GM20000 (cell line): Measurements from ENCODE around the gene PHLDB3.

Experiments used
- DNase-seq: peaks from one replicate; pipeline ENCODE4 v3.0.0; 2012; ENCODE audit warnings: low spot score
- TF ChIP-seq, protein P1 (sequence below): IDR thresholded peaks from 2 replicates; pipeline ENCODE4 v1.5.1; 2012; ENCODE audit warnings: mild to moderate bottlenecking, control low read depth; ENCODE audit errors: extremely low read depth, missing control alignments

PHLDB3 gene

DNA sequence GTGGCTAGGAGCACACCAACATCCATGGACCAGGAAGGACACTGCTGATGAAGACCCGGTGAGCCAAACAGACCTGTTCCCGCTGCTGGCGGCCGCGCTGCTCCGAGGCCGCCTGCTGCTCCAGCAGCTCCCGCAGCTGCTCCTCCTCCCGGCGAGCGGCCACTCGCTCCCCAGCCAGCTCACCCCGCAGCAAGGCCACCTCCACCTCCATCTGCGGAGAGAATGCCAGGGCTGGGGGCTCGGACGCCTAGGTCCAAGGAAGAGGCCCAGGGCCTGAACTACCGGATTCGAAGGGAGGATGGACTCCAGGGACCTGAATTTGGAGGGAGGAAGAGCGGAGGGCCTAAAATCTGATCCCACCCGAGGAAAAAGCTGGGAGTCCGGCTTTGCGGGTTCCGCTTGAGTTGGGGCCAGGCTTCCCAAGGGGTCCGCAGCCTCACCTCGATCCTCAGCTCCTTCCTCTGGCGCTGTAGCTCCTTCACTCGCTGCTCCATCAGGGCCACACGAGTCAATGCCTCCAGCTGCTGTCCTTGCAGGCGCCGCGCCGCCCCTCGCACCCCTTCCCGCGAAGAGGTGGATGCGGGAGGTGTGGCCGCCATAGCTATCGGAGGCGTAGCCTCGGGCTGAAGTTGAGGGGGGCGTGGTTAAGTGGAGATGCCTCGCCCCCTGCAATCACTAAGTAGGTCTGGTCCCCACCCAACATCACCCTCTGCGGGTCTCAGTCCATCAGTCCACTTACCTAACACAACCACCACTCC lies 2.7 kb downstream of the PHLDB3 start:
- TF ChIP-seq, protein P1, sequence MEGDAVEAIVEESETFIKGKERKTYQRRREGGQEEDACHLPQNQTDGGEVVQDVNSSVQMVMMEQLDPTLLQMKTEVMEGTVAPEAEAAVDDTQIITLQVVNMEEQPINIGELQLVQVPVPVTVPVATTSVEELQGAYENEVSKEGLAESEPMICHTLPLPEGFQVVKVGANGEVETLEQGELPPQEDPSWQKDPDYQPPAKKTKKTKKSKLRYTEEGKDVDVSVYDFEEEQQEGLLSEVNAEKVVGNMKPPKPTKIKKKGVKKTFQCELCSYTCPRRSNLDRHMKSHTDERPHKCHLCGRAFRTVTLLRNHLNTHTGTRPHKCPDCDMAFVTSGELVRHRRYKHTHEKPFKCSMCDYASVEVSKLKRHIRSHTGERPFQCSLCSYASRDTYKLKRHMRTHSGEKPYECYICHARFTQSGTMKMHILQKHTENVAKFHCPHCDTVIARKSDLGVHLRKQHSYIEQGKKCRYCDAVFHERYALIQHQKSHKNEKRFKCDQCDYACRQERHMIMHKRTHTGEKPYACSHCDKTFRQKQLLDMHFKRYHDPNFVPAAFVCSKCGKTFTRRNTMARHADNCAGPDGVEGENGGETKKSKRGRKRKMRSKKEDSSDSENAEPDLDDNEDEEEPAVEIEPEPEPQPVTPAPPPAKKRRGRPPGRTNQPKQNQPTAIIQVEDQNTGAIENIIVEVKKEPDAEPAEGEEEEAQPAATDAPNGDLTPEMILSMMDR, result no peak
- no peak for DNase-seq

DNA sequence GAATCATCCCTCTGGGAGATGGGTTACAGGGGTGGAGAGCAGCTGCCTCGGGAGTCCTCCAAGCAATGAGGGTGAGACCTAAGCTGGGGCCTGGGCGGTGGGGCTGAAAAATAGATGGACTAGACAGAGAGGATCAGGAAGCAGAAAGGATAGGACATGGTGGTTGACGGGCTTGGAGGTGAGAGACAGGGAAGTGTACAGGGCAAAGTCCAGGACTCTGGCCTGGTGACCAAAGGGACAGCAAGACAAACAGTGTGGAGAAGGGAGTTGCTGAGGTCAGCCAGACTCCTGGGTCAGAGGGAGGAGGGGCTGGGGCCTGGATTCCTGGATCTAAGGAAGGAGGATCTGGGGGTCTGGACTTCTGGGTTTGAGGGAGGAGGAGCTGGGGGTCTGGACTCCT lies 5.5 kb downstream of the PHLDB3 start:
- TF ChIP-seq, protein P1, result no peak

DNA sequence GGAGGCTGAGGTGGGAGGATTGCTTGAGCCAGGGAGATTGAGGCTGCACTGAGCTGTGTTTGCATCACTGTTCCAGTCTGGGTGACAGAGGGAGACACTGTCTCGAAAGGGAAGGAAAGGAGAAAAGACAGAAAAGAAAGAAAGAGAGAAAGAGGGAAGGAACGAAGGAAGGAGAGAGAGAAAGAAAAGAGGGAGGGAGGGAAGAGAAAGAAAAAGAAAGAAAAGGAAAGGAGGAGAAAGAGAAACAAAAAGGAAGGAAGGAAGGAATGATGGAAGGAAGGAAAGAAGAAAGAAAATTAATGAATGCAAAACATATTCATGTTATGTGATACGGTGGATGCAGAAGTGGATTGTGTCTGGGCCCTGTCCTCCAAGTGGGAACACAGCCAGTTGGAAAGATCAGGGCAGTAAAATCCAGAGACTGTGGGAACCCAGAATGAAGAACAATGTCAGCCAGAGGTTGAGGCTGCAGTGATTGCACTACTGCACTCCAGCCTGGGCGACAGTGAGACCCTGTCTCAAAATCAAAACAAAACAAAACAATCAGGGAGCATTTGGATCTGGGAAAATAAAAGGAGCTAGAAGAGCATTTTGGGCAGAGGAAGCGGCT lies 6.2 kb downstream of the PHLDB3 start:
- no peak for DNase-seq
- TF ChIP-seq, protein P1, result no peak

More for the DNA sequence above, 5.5 kb downstream of the PHLDB3 start:
- DNase-seq, result no peak

DNA sequence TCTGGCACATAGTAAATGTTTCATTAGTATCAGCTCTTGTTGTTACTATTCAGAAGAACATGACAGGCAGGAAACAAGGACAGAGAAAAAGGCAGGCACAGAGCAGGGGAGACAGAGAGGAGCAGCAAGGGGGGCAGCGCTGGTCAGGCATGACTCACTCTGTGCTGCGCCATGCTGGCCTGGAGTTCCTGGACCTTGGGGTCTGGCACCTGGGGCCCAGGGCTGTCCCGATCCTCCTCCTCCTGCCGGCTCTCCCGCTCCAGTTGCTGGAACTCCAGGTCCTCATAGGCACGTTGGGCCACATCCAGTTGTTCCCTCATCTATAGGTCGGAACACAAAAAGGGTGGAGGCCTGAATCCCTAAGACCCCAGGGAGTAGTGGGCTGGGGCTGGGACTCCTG lies 7.6 kb downstream of the PHLDB3 start:
- TF ChIP-seq, protein P1, result no peak
- no peak for DNase-seq

DNA sequence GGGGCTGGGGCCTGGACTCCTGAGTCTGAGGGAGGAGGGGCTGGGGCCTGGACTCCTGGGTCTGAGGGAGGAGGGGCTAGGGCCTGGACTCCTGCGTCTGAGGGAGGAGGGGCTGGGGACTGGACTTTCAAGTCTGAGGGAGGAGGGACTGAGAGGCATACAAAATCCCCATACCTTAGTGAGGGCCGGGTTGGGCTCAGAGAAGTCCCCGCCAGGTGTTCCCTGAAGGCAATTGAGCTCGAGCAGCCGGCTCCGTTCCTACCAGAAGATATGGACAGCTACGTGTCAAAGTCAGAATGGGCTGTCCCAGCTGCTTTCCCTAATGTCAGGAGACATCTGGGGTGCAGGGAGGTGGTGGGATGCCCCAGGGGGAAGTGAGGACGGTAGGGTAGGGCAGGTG lies 9.5 kb downstream of the PHLDB3 start:
- TF ChIP-seq, protein P1, result no peak
- DNase-seq, result no peak

DNA sequence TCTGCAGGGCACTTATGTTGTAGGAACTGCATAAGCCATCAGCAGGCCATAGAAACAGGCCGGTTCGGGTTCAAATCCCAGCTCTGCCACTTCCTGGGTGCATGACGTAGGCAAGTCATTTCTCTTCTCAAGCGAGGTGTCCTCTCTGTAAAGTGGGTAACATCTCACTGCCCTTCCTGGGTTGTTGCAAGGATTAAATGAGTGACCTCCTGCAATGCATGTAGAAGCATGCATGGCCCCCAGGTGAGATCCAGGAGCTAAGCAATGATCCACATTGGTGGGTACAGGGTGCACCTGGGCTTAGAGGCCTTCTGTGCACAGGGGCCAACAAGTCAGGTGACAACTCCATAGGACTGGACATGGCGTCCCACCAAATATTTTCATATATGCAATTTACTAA lies 13.8 kb downstream of the PHLDB3 start:
- TF ChIP-seq, protein P1, result no peak
- no peak for DNase-seq

DNA sequence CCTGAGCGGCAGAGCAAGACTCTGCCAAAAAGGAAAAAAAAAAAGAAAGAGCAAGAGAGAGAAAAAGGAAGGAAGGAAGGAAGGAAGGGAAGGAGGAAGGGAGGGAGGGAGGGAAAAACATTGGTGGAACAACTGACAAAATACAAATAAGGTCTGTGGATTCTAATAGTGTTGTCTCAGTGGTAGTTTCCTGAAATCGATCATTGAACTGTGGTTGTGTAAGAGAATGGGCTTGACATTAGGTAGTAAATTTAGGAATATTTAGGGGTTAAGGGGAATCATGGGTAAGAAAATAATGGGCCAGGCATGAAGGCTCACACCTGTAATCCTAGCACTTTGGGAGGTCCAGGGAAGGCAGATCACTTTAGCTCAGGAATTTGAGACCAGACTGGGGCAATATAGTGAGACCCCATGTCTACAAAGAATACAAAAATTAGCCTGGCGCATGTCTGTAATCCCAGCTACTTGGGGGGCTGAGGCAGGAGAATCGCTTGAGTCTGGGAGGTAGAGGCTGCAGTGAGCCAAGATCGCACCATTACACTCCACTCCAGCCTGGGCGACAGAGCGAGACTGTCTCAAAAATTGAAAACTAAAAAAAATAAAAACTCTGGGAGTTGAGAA lies 14.5 kb downstream of the PHLDB3 start:
- TF ChIP-seq, protein P1, result no peak
- DNase-seq, result no peak
